Measurements from ENCODE around the gene STK32A.

Gene STK32A

DNA sequence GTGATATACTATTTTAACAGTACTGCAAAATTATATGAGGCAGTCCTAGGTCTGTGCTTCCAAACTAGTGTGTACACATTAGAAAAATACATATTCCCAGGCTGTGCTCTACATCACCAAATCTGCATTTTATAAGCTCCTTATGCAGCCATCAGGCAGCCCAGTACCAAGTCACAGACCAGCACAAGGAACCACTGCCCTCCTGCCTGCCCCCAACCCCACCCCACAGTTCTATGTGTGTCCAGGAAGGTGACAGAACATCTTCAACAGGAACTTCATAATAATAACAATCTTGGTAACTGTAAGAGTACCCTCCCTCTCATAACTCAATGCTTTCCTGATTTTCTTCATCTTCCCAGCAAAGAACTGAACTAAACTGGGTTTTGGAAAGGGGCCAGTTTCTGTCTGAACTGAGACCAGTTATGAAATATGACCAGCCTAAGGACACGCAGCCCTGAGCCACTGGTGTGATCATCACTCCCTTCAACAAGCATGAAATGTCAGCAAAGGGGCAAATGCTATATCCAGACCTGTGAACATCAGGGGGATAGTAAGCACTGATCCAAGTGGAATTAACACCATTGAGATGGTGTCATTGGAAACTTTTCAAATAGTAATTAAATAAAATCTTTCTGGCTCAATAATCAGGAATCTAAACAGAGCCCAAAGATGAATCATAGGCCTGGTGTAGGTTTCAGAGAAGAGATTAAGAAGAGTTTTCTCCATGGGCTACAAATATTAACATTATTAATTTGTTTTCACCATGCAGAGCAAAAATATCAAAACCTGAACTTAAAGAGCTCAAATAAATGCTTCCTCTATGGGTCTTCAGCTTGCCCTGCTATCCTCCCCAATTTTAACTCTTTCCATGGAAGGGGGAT lies 192.9 kb downstream of the STK32A start:
- DNase-seq = no peak

DNA sequence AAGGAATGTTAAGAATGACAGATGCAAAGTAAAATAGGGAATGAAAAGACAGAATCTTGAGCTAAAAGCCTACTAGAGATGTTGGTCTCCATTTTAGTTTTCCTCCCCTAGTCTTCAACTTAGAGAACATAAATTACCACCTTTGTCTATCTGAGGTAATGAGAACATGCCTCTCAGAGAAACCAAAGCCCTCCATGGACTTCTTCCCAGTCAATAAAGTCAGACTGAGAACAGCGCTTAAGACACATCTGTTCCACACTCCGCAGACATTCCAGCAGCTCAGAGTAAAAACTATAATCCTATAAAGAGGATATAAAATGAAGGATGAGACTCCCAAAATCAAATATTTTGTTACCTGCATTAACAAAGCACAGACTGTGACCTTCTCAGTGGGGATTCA lies 195.8 kb downstream of the STK32A start:
- no peak for DNase-seq

DNA sequence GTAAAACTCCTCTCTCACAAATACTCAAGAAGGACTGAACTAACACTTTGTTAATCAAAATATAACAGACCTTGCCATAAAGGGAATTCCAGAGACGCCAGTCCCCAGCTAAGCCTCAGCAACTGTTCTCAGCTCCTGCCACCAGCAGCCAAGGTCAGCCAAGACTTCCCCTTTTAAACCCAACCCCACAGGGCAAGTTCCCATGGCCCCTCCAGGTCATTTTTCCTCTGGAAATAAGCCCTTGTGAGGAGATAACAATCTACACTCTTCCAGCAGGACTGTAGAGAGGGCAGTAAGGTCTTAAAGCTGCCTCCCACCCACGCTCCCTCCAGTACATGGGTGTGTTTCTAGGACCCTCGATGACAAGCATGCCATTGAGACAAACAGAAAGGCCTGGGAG lies 196.8 kb downstream of the STK32A start:
- no peak for DNase-seq

DNA sequence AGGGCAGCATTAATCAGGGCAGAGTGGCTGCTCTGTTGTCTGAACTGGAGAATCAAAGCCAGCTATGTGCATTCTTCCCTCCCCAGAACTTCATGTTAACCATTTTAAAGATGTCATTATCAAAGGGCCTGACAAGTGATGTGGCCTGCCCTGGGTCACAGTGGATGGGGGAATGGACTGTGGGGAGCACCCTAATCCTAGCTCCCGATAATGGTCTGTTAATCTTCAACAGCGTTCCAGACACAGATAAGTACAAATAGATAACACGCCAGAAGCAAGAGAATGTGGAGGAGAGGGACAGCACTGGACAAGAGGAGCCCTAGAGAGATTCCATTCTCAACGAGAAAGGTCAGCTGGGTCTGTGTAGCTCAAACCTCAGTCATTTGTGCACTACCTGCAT lies 197.5 kb downstream of the STK32A start:
- no peak for DNase-seq

DNA sequence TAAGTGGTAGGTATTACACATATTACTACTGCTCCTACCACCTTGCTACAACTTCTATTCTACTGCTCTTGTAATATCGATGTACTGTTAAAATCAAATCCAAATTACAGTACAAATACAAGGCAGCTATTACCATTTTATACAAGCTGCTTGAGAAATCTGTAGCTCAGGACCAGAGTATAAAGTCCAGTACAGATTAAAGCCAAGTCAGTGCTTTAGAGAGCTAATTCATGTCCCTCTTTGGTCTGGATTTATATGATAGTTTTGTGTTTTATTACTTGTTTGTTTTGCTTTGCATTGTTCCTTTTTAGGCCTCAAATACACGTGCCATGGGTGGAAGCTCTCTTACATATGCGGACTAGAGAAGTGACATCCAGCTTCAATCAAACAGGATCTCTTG lies 199.2 kb downstream of the STK32A start:
- no peak for DNase-seq

DNA sequence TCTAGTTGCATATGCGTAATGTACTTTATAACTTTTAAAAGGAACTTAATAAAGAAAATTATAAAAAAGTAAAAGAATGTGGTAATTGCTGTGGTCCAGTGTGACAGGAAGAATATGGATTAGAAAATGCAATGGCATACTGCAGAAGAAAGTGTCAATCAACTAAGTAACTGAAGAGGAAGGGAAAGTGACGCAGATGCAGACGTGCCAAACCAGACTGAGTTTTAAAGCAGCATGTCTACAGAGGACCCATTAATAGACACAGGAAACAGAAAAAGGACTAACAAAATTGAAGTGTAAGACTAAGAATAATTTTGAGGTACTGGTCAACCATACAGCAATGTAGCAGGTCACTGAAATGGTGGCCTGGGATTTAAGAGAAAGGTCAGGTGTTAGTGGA lies 201.8 kb downstream of the STK32A start:
- DNase-seq = no peak

DNA sequence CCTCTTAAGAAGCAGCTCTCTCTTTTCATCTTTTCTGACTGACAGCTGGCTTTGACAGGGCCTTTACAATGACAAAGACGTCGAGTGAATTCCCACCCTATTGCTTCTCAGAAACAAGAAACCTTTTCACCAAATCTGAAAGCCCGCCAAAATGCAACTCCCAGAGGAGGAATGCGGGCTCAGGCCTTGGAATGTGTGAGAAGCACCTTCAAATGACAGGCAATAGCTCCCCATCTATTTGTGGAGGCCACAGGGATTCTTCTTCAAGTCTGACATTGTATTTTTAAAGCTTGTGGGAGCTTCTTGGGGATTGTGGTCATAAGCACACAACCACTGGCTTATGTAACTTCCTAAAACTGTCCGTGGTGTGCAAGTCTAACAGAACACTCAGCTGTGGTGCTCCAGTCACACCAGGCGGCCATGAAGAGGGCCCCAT lies 202.4 kb downstream of the STK32A start:
- DNase-seq = no peak
